Measurements from ENCODE around the gene ALCAM.

- no peak for TF ChIP-seq RAD21 (conservative IDR thresholded peaks at IDR 0.05)
- TF ChIP-seq CTCF (IDR thresholded peaks at IDR 0.05; ENCODE audit: poor library complexity, severe bottlenecking), result no peak
- TF ChIP-seq SMC3 (conservative IDR thresholded peaks at IDR 0.05; ENCODE audit: poor library complexity), result no peak
- no peak for TF ChIP-seq EP300 (conservative IDR thresholded peaks at IDR 0.05; ENCODE audit: poor library complexity, severe bottlenecking)
- no peak for TF ChIP-seq POLR2AphosphoS5 (IDR thresholded peaks at IDR 0.05)
- TF ChIP-seq EZH2 (IDR thresholded peaks at IDR 0.05; ENCODE audit: borderline replicate concordance, insufficient read depth, low read length, poor library complexity, severe bottlenecking), result no peak
- TF ChIP-seq, protein P1, sequence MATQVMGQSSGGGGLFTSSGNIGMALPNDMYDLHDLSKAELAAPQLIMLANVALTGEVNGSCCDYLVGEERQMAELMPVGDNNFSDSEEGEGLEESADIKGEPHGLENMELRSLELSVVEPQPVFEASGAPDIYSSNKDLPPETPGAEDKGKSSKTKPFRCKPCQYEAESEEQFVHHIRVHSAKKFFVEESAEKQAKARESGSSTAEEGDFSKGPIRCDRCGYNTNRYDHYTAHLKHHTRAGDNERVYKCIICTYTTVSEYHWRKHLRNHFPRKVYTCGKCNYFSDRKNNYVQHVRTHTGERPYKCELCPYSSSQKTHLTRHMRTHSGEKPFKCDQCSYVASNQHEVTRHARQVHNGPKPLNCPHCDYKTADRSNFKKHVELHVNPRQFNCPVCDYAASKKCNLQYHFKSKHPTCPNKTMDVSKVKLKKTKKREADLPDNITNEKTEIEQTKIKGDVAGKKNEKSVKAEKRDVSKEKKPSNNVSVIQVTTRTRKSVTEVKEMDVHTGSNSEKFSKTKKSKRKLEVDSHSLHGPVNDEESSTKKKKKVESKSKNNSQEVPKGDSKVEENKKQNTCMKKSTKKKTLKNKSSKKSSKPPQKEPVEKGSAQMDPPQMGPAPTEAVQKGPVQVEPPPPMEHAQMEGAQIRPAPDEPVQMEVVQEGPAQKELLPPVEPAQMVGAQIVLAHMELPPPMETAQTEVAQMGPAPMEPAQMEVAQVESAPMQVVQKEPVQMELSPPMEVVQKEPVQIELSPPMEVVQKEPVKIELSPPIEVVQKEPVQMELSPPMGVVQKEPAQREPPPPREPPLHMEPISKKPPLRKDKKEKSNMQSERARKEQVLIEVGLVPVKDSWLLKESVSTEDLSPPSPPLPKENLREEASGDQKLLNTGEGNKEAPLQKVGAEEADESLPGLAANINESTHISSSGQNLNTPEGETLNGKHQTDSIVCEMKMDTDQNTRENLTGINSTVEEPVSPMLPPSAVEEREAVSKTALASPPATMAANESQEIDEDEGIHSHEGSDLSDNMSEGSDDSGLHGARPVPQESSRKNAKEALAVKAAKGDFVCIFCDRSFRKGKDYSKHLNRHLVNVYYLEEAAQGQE (IDR thresholded peaks at IDR 0.05; ENCODE audit: borderline replicate concordance), result no peak
- TF ChIP-seq TAF1 (IDR thresholded peaks at IDR 0.05; ENCODE audit: low read depth), result no peak
- TF ChIP-seq MXI1 (conservative IDR thresholded peaks at IDR 0.05; ENCODE audit: poor library complexity, severe bottlenecking), result no peak
Observed at GRCh38 chr3:105352976-105353375, 13.7 kb upstream of the ALCAM start.

Data from neural cell (in vitro differentiated cells).